Measurements from ENCODE around the gene EFNB1. TPM values are rescaled to one million over a fixed set of nuclear protein-coding genes. Genes with fewer than 3 reads are reported as not detected.

The EFNB1 gene
- total and polyA plus RNA-seq, 9 donors = 37.4 to 68.3 (median 57.8) TPM

- WGBS (ENCODE audit: insufficient coverage) = 72% methylated on average over 7 of the region's 11 CpGs
- Histone ChIP-seq H3K9me3 (replicated peaks; ENCODE audit: control insufficient read depth, low read depth, low read length) (no peaks in the 10 kb centered on the region), H3K36me3 (ENCODE audit: control insufficient read depth, insufficient read depth, low read length) (no peaks in the 10 kb centered on the region), H3K27me3 (ENCODE audit: control insufficient read depth, insufficient read depth, low read length) (peaks cover 63% of the 10 kb centered on the region), H3K4me1 (ENCODE audit: control insufficient read depth, insufficient read depth, low read length) (peaks cover 7% of the 10 kb centered on the region), H3K27ac (ENCODE audit: low read length) (no peak overlapping the region), H3K4me3 (ENCODE audit: low read length) (no peak overlapping the region)
- DNase-seq = no peak
These were observed 50.3 kb downstream of the EFNB1 start for GRCh38 chrX:68878977-68879645.

DNA sequence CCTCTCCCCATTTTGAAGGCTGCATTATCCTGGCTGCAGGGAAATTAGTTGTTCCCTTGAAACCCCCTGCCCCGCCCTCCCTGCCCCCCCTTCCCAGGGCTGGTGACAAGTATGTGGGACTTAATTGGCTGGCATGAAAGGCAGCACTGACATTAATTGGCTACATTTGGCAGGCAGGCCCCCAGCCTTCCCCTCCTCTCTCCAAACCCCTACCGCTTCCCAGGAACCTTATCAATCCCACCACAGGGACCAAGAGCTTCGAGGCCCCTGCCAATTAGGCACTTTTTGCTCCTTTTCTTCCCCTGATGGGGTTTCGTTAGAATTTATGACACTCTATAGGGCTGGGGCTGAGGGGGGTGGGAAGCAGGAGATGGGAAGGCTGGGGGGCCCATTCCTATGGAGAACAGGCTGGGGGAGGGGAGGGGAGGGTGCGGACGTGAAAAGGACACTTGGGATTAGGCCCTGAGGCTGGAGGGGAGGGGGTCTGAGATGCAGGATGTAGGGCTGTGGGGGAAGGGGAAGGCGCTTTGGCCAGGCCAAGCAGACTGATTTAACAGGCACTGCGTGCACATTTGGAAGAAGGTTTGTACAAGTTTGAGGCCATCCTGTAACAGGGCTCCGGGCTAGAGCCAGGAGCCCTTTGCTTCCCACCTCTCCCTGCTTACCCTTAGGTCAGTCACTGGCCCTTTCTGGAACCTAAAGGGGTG lies 52.2 kb downstream of the EFNB1 start:
- Histone ChIP-seq H3K27me3 (ENCODE audit: control insufficient read depth, insufficient read depth, low read length) (peaks cover 66% of the 10 kb centered on the region), H3K36me3 (ENCODE audit: control insufficient read depth, insufficient read depth, low read length) (no peaks in the 10 kb centered on the region), H3K4me3 (ENCODE audit: low read length) (no peak overlapping the region), H3K27ac (ENCODE audit: low read length) (no peak overlapping the region), H3K4me1 (ENCODE audit: control insufficient read depth, insufficient read depth, low read length) (peaks cover 7% of the 10 kb centered on the region), H3K9me3 (replicated peaks; ENCODE audit: control insufficient read depth, low read depth, low read length) (no peaks in the 10 kb centered on the region)
- peak; percentile 27 for DNase-seq
- 26% methylated on average over 4 of the region's 9 CpGs for WGBS (ENCODE audit: insufficient coverage)

DNA sequence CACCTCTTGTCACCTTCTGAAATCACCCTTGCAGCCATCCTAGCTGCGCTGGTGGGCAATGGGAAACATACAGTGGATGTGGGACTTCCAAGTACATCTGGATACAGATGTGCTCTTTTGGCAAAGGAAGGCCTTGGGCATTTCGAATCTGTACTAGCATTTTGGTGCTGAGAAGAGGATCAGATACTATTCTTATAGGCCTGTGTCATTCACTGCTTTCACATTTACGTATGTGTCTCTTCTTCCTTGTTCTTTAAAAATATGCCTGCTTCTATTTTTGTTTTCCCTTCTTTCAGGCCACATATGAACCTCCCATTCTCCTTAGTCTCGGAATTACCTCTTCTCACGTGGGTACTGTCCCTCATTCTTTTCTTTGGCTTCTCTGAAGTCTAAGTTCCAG lies 53.1 kb downstream of the EFNB1 start:
- H3K27me3 ChIP-seq (ENCODE audit: control insufficient read depth, insufficient read depth, low read length) = peaks cover 67% of the 10 kb centered on the region
- 60% methylated on average over 4 of the region's 5 CpGs for WGBS (ENCODE audit: insufficient coverage)
- no peak for DNase-seq
- no peaks in the 10 kb centered on the region for H3K36me3 ChIP-seq (ENCODE audit: control insufficient read depth, insufficient read depth, low read length)
- H3K27ac ChIP-seq (ENCODE audit: low read length) = no peak overlapping the region
- H3K4me3 ChIP-seq (ENCODE audit: low read length) = no peak overlapping the region
- H3K4me1 ChIP-seq (ENCODE audit: control insufficient read depth, insufficient read depth, low read length) = peaks cover 7% of the 10 kb centered on the region
- no peaks in the 10 kb centered on the region for H3K9me3 ChIP-seq (replicated peaks; ENCODE audit: control insufficient read depth, low read depth, low read length)

DNA sequence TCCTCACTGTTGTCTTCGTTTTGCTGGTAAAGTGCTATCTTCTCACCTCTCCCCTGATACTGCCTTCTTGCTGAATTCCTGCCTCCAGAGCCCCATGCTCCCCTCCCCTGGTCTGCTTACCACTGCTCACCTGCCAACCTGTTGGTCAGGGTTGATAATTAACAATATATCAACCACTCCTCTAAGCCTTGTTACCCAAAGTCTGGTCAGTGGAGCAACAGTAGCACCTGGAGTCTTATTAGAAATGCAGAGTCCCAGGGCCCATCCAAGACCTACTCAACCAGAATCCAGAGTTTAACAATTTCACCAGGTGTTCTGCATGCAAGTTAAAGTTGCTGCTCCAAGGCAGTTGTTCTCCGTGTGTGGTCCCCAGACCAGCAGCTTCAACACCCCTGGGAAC lies 55.0 kb downstream of the EFNB1 start:
- 33% methylated on average over 1 of the region's 2 CpGs for WGBS (ENCODE audit: insufficient coverage)
- Histone ChIP-seq H3K9me3 (replicated peaks; ENCODE audit: control insufficient read depth, low read depth, low read length) (no peaks in the 10 kb centered on the region), H3K4me1 (ENCODE audit: control insufficient read depth, insufficient read depth, low read length) (peaks cover 7% of the 10 kb centered on the region), H3K27me3 (ENCODE audit: control insufficient read depth, insufficient read depth, low read length) (peaks cover 57% of the 10 kb centered on the region), H3K36me3 (ENCODE audit: control insufficient read depth, insufficient read depth, low read length) (no peaks in the 10 kb centered on the region), H3K4me3 (ENCODE audit: low read length) (no peak overlapping the region), H3K27ac (ENCODE audit: low read length) (no peak overlapping the region)
- no peak for DNase-seq

DNA sequence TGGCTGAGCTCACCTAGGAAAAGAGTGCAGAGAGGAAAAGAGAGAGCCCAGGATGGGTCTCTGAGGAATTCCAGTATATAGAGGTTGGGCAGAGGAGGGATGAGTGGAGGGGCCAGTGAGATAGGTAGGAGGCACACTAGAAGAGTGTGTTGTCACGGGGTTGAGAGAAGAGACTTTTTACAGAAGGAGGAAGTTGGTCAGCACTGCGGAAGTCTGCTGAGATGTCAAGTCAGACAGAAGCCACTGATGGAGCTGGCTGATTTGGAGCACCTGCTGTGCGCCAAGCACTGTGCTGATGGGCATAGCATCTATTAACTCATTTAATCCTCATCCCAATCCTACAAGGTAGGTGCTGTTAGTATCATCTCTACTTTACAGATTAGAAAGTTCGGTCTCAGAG lies 60.4 kb downstream of the EFNB1 start:
- DNase-seq = no peak
- peaks cover 53% of the 10 kb centered on the region for H3K27me3 ChIP-seq (ENCODE audit: control insufficient read depth, insufficient read depth, low read length)
- 50% methylated on average over 1 of the region's 4 CpGs for WGBS (ENCODE audit: insufficient coverage)
- H3K36me3 ChIP-seq (ENCODE audit: control insufficient read depth, insufficient read depth, low read length) = no peaks in the 10 kb centered on the region
- H3K9me3 ChIP-seq (replicated peaks; ENCODE audit: control insufficient read depth, low read depth, low read length) = no peaks in the 10 kb centered on the region
- H3K4me3 ChIP-seq (ENCODE audit: low read length) = no peak overlapping the region
- H3K4me1 ChIP-seq (ENCODE audit: control insufficient read depth, insufficient read depth, low read length) = peaks cover 19% of the 10 kb centered on the region
- H3K27ac ChIP-seq (ENCODE audit: low read length) = no peak overlapping the region

Other genes starting within 250 kb of the EFNB1 start
- 13.1 TPM for gene STARD8, start 181.4 kb upstream of the EFNB1 start, total RNA-seq
- gene STARD8, start 181.4 kb upstream of the EFNB1 start, polyA plus RNA-seq (ENCODE audit: insufficient read depth in 1 of 8, insufficient read length in 8 of 8, low replicate concordance in 1 of 8) = 10 to 100 TPM; 13.2 to 20.2 (median 17.3) TPM